GM12892 (cell line): Measurements from ENCODE around the gene F11. TPM values are rescaled to one million over a fixed set of nuclear protein-coding genes. Genes with fewer than 3 reads are reported as not detected.

Experiments used
- DNase-seq: peaks from one replicate; pipeline ENCODE4 v3.0.0; 2011; ENCODE audit not compliant: insufficient read length
- FAIRE-seq: peaks from 2 replicates; lab custom pipeline; 2011; peaks lifted over from hg19 to GRCh38; lab: Jason Lieb, UNC
- POLR2A ChIP-seq: IDR thresholded peaks from 2 replicates; pipeline ENCODE4 v1.6.1; 2011; ENCODE audit warnings: low read depth, low read length, control low read depth
- POLR2AphosphoS5 ChIP-seq: IDR thresholded peaks from 2 replicates; pipeline ENCODE4 v1.6.1; 2011; ENCODE audit warnings: low read depth, low read length, control low read depth
- TAF1 ChIP-seq: IDR thresholded peaks from 2 replicates; pipeline ENCODE4 v1.6.1; 2011; ENCODE audit warnings: low read depth, mild to moderate bottlenecking, control low read depth, low read length, borderline replicate concordance
- polyA plus RNA-seq: library from polyadenylated mRNA; unstranded; fragments of >200 nt; gene quantifications from one replicate; pipeline ENCODE4 v1.2.1, GENCODE V29; 2012; ENCODE audit warnings: missing spikeins, inconsistent platforms; ENCODE audit not compliant: missing spikeins

F11 gene
- polyA plus RNA-seq, result not detected

- no peak for FAIRE-seq
- TF ChIP-seq POLR2AphosphoS5 (no peak), POLR2A (no peak), TAF1 (no peak)
- DNase-seq, result no peak
Measured at GRCh38 chr4:186265683-186266652, at the start of gene F11. Gene F11, plus strand, starts transcription at chr4:186266189. Its CDS starts 948 bp downstream, at chr4:186267137.

- TF ChIP-seq POLR2A, result no peak
- no peak for DNase-seq
- no peak for FAIRE-seq
Measured at GRCh38 chr4:186216465-186217024, 49.4 kb upstream of the F11 start.

- TF ChIP-seq POLR2A (no peak), POLR2AphosphoS5 (no peak), TAF1 (no peak)
- no peak for FAIRE-seq
- DNase-seq, result no peak
Measured at GRCh38 chr4:186217733-186218293, 48.2 kb upstream of the F11 start.

GRCh38 chr4:186221624-186222023 lies 44.4 kb upstream of the F11 start:
- TF ChIP-seq POLR2AphosphoS5 (no peak), POLR2A (no peak), TAF1 (no peak)
- DNase-seq, result no peak
- no peak for FAIRE-seq

- FAIRE-seq, result no peak
- no peak for TF ChIP-seq POLR2AphosphoS5
- no peak for TF ChIP-seq POLR2A
- no peak for TF ChIP-seq TAF1
- no peak for DNase-seq
Measured at GRCh38 chr4:186225848-186226247, 40.1 kb upstream of the F11 start.

GRCh38 chr4:186226521-186227189 lies 39.3 kb upstream of the F11 start:
- TF ChIP-seq TAF1 (no peak), POLR2AphosphoS5 (no peak)
- DNase-seq (no peak), FAIRE-seq (no peak)

GRCh38 chr4:186227221-186227620 lies 38.8 kb upstream of the F11 start, which contains the start of gene KLKB1:
Gene KLKB1, plus strand, starts transcription at chr4:186227507. Its CDS starts 689 bp downstream, at chr4:186228196.
- DNase-seq (no peak), FAIRE-seq (no peak)
- TF ChIP-seq POLR2AphosphoS5 (no peak), TAF1 (no peak), POLR2A (no peak)

- DNase-seq (no peak), FAIRE-seq (no peak)
- no peak for TF ChIP-seq POLR2A
- no peak for TF ChIP-seq TAF1
- TF ChIP-seq POLR2AphosphoS5, result no peak
Measured at GRCh38 chr4:186227744-186228513, 38.1 kb upstream of the F11 start.

GRCh38 chr4:186228514-186228894 lies 37.5 kb upstream of the F11 start:
- no peak for TF ChIP-seq POLR2A
- no peak for DNase-seq
- FAIRE-seq, result no peak

- no peak for TF ChIP-seq POLR2A
- TF ChIP-seq TAF1, result no peak
- no peak for TF ChIP-seq POLR2AphosphoS5
- no peak for DNase-seq
- FAIRE-seq, result no peak
Measured at GRCh38 chr4:186234367-186234766, 31.6 kb upstream of the F11 start.

- FAIRE-seq (no peak), DNase-seq (no peak)
- TF ChIP-seq POLR2AphosphoS5 (no peak), POLR2A (no peak), TAF1 (no peak)
Measured at GRCh38 chr4:186236126-186236525, 29.9 kb upstream of the F11 start.
